Stimulated activated memory B cell treated with anti-CD40 and anti-IgM and Interleukin-4, amounts not matched to agents 10 μg/mL and 1 μg/mL and 100 μg/mL, for 72 hours (primary cell): ENCODE data around the gene MYH7B.

Source experiments
- ATAC-seq: fragments of 150-1000 bp; cut with Tn5 transposase; 2 replicates; pipeline ENCODE4 v1.10.0; 2021
- H3K27ac Mint-ChIP-seq: one replicate; pipeline ENCODE4 v1.8.0; 2022; ENCODE audit warnings: mild to moderate bottlenecking, mixed read lengths
- H3K27me3 Mint-ChIP-seq: one replicate; pipeline ENCODE4 v1.8.0; 2022; ENCODE audit warnings: mixed read lengths
- H3K36me3 Mint-ChIP-seq: one replicate; pipeline ENCODE4 v1.8.0; 2022; ENCODE audit warnings: mixed read lengths
- H3K4me1 Mint-ChIP-seq: one replicate; pipeline ENCODE4 v1.8.0; 2022; ENCODE audit warnings: mixed read lengths
- H3K4me3 Mint-ChIP-seq: one replicate; pipeline ENCODE4 v1.8.0; 2022; ENCODE audit warnings: mild to moderate bottlenecking, moderate library complexity, mixed read lengths
- H3K9me3 Mint-ChIP-seq: one replicate; pipeline ENCODE4 v1.8.0; 2022; ENCODE audit warnings: mixed read lengths

Gene MYH7B

DNA sequence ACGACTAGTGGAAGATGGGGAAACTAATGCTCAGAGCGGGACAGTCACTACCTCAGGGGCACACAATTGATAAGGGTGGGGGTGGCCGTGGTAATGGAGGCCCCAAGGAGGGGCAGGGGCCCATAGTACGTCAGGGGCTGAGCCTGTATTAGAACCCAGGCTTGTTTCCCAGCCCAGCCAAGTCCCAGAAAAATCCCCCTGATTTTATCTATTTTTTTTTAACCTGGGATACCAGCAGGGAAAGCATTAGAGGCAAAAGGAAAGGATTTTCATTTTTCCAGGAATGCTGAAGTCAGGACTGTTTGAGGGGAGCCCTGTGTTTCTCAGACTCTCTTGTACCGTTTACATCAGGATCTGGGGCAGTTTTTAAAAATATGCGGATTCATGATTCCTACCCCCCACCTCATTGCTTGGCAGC is 382 bp downstream of the MYH7B start:
- Mint-ChIP-seq H3K9me3 (peaks cover 3% of the 10 kb centered on the region), H3K4me1 (peaks cover 32% of the 10 kb centered on the region), H3K36me3 (no peaks in the 10 kb centered on the region), H3K4me3 (peak overlapping the region; percentile 86), H3K27ac (peak overlapping the region; percentile 90), H3K27me3 (no peaks in the 10 kb centered on the region)
- ATAC-seq = no peak

DNA sequence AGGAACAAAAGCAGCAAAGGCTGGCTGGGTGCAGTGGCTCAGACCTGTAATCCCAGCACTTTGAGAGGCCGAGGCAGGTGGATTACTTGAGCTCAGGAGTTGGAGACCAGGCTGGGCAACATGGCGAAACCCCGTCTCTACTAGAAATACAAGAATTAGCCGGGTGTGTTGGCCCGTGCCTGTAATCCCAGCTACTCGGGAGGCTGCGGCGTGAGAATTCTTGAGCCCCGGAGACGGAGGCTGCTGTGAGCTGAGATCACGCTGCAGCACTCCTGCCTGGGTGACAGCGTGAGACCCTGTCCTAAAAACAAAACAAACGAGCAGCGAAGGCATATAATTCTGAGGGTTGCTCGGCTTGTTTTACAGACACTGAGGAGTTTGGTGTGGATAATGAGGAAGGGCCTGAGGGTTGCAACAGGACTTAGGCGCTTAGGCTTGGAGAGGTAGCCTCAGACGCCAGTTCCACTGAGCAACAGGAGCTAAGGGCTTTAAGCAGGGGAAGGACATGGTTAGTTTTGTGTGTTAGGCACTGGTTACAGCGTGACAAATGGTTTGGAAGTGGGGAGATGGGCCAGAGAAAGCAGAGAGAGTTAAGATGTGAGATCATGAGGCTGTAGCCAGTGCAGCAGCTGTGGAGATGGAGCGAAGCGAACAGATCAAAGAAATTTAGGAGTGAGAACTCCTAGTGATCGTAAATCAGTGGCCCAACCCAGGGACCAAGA is 1.2 kb downstream of the MYH7B start:
- no peak overlapping the region for H3K4me3 Mint-ChIP-seq

DNA sequence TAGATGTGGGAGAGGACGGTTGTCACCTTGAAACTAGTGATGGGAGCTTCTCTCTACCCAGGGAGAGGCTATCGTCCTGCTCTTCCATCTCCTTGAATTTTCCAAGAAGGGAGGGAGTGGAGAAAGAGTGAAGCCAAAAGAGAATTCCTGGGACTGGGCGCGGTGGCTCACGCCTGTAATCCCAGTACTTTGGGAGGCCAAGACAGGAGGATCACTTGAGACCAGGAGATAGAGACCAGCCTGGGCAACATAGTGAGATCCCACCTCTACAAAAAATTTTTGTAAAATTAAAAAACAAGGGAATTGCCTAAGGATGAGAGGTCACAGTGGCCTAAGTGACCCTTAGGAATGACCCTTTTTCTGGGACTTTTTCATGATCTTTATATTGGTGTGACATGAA is 8.8 kb downstream of the MYH7B start:
- H3K27me3 Mint-ChIP-seq = no peaks in the 10 kb centered on the region
- H3K9me3 Mint-ChIP-seq = no peaks in the 10 kb centered on the region

More for the DNA sequence above, 1.2 kb downstream of the MYH7B start:
- Mint-ChIP-seq H3K27ac (peak overlapping the region; percentile 2), H3K4me1 (peaks cover 27% of the 10 kb centered on the region), H3K27me3 (no peaks in the 10 kb centered on the region), H3K9me3 (peaks cover 3% of the 10 kb centered on the region), H3K36me3 (no peaks in the 10 kb centered on the region)
- ATAC-seq = no peak

DNA sequence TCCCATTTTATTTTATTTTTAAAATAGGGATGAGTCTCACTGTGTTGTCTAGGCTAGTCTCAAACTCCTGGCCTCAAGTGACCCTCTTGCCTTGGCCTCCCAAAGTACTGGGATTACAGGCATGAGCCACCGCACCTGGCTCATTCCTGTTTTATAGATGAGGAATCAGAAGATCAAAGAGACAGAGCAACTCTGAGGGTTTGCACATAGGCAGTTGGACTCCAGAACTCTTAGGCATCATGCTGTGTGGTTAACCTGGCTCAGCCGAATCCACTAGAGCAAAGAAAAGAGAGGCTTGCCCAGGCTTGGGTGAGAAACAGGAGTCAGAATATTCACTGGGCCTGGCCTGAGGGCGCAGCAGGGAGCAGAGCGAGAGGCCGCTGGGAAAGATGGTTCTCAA is 9.4 kb downstream of the MYH7B start:
- ATAC-seq = no peak
- Mint-ChIP-seq H3K4me3 (no peak overlapping the region), H3K27me3 (no peaks in the 10 kb centered on the region), H3K4me1 (peaks cover 6% of the 10 kb centered on the region), H3K36me3 (no peaks in the 10 kb centered on the region), H3K9me3 (no peaks in the 10 kb centered on the region), H3K27ac (no peak overlapping the region)

More for the DNA sequence above, 8.8 kb downstream of the MYH7B start:
- Mint-ChIP-seq H3K36me3 (no peaks in the 10 kb centered on the region), H3K4me3 (no peak overlapping the region), H3K4me1 (peaks cover 6% of the 10 kb centered on the region), H3K27ac (no peak overlapping the region)
- ATAC-seq = no peak

DNA sequence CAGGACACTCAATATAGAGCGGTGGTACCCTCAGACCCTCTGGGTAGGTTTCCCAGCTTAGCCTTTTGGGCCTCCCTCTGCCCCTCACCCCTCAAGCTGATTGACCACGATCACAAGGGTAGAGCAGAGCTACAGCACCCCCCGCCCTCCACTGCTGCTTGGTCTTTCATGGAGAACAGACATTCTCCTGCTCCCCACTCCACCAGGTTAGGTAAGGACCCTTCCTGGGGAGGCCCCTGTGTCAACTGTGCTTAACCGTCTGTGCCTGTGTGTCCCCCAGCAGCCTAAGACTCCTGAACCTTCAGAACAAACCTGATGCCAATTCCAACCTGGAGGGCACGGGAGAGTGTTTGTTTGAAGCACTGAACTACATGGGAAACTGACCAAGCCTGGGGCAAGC is 11.8 kb downstream of the MYH7B start:
- H3K9me3 Mint-ChIP-seq = no peaks in the 10 kb centered on the region
- H3K36me3 Mint-ChIP-seq = no peaks in the 10 kb centered on the region
- H3K4me1 Mint-ChIP-seq = no peaks in the 10 kb centered on the region
- H3K27ac Mint-ChIP-seq = no peak overlapping the region
- no peak for ATAC-seq
- no peak overlapping the region for H3K4me3 Mint-ChIP-seq
- no peaks in the 10 kb centered on the region for H3K27me3 Mint-ChIP-seq

DNA sequence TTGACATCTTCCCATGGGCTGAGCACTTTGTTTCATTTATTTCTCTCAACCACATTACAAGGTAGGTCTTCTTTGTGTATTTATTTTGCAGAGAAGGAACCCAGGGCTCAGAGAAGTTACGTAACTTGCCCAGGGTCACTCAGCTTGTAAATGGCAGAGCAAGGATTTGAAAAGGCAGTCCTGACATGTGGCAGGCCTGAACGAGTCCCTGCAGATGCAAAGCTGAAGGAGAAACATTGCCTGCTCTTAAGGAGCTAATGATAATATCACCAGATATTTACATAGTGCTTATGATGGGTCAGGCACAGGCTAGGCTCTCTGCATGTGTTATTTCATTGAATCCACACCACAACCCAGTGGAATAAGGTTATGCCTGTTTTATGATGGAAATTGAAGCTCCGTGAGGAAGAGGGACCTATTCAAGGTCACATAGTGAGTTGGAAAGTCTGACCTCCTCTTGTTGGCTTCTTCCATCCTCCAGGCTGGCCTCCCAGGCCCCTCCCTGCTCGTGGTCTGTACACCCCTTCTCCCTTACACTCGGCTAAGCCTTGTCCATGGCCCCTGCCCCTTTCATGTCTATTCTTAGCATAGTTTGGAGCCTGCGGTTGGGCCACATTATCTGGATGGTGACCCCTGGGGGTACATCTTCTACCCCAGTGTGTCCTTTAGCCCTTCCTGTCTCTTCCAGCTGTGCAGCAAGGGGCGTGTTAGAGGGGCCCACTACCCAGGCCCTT is 12.5 kb downstream of the MYH7B start:
- Mint-ChIP-seq H3K27me3 (no peaks in the 10 kb centered on the region), H3K36me3 (no peaks in the 10 kb centered on the region), H3K4me3 (no peak overlapping the region), H3K9me3 (no peaks in the 10 kb centered on the region), H3K4me1 (no peaks in the 10 kb centered on the region), H3K27ac (no peak overlapping the region)
- no peak for ATAC-seq

DNA sequence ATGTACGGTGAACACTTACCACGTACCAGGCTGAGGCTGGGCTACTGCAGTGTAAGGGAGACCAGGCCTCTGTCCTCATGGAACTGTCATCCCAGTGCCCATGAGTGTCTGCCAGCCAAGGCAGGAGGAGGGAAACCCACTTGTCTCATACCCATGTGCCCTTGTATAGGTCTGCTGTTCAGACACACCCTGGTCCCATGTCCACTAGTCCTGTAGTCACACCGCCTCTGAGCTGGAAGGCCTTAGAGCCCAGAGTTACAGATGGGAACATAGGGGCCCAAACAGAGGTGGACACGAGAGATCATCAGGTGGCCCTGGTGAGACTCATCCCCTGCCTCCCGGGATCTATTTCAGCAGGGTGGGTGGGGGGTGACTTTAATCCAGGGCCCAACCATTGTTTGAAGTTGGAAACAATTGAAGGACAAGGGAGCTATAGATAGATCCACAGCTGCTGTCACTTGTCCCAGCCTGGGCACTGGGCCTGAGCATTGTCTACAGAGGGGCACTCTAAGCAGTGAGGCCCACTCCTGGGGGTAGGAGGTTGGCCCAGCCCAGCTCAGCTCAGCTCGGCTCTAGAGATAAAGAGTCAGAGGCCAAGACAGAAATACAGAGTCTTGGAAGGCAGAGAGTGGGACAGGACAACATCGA is 14.6 kb downstream of the MYH7B start:
- Mint-ChIP-seq H3K27me3 (no peaks in the 10 kb centered on the region), H3K27ac (no peak overlapping the region), H3K9me3 (no peaks in the 10 kb centered on the region), H3K36me3 (no peaks in the 10 kb centered on the region), H3K4me1 (no peaks in the 10 kb centered on the region), H3K4me3 (no peak overlapping the region)
- ATAC-seq = no peak

DNA sequence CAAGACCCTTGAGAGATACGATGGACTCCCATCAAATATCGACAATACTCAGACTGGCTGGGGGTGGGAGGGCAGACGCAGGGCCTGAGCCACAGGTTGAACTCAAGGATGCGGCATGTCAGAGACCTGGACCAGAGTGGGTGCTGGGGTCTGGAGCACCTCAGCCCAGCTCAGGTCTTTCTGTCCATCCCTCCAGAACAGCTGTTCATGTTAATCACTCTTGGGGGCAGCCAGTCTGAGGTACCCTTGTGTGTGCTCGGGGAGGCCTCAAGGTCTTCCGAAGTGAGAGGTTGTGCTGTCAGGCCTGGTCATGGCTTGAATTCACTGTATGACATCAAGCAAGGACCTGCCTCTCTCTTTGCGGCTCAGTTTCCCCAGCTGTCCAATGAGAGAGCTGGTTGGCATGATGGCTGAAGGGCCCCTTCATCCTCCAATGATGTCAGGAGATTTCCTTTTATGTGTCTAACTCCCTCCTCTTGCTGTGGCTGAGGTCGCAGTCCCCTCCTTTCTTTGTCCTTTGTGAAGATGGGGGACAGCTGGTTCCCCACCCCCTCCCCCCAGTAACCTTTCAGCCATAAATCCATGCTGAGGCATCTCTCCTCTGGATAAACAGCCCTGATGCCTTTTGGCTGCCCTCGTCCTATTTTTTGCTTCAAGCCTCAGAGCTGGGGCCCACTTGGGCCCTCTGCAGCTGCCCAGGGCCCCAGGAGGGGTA is 15.3 kb downstream of the MYH7B start:
- Mint-ChIP-seq H3K36me3 (no peaks in the 10 kb centered on the region), H3K27ac (no peak overlapping the region), H3K4me1 (no peaks in the 10 kb centered on the region), H3K27me3 (no peaks in the 10 kb centered on the region), H3K9me3 (no peaks in the 10 kb centered on the region), H3K4me3 (no peak overlapping the region)
- no peak for ATAC-seq

DNA sequence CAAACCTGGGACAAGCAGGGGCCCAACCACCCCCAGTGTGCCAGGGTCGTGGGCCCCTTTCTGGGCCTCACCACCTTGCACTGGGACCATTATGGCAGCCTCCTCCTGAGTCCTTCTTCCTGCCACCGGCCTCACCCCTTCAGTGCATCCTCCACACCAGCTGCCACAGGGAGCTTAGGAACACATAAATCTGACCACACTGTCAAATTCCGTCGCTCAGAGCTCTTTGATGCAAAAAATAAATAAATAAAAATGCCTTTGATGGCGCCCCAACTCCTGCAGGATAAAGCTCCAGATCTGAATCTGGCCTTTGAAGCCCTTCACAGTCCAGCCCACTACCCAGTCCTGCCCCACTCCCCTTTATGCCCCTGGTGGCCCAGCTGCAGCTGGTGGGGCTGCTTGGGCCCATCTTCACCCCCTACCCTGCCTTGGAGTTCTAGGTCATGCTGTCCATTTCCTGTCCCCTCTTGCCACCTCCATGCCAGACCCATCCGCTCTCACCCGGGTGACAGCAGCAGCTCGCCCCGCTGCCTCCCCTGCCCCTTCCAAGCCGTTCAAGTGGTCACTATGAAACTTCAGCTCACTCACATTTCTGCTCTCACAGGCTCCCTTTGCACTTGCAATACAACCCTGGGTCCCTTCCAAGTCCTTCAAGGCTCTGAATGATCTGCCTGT is 16.0 kb downstream of the MYH7B start:
- H3K27me3 Mint-ChIP-seq = peaks cover 2% of the 10 kb centered on the region
- no peaks in the 10 kb centered on the region for H3K4me1 Mint-ChIP-seq
- no peak for ATAC-seq
- no peak overlapping the region for H3K4me3 Mint-ChIP-seq
- H3K27ac Mint-ChIP-seq = no peak overlapping the region
- H3K9me3 Mint-ChIP-seq = no peaks in the 10 kb centered on the region
- no peaks in the 10 kb centered on the region for H3K36me3 Mint-ChIP-seq

DNA sequence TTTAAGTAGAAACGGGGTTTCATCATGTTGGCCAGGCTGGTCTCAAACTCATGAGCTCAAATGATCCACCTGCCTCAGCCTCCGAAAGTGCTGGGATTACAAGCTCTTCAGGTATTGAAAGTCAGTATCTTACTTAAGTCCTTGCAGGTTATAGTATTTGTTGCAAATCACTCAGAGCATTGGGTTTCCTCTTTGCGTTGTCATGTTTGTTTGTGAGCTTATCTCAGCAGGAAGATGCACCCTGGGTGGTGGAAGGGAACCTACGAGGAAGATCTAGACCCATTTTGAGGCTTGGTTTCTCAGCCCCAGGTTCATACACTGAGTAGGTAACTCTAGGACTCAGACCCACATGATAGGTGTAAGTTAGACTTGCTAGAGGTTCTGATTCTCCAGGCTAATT is 18.6 kb downstream of the MYH7B start:
- no peak for ATAC-seq
- H3K27me3 Mint-ChIP-seq = peaks cover 27% of the 10 kb centered on the region
- no peak overlapping the region for H3K4me3 Mint-ChIP-seq
- H3K36me3 Mint-ChIP-seq = no peaks in the 10 kb centered on the region
- H3K9me3 Mint-ChIP-seq = no peaks in the 10 kb centered on the region
- no peak overlapping the region for H3K27ac Mint-ChIP-seq
- no peaks in the 10 kb centered on the region for H3K4me1 Mint-ChIP-seq

DNA sequence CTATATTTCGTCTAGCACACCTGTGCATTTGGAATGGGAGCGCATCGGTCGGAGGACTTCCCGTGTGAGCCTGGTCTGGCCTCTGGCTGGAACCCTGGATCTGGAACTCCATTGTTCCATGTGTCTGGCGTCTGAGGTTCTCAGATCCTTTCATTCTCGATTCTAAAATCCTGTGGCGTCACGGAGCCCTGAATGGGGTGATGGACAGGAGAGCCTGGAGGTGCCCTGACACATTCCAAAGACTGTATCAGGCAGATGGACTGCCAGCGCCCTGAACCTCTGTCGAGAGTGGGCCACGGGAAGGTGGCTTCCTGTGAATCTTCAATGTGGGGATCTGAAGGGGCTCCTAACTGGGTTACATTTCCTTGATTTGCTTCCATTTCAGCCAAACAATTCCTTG is 20.6 kb downstream of the MYH7B start:
- Mint-ChIP-seq H3K9me3 (no peaks in the 10 kb centered on the region), H3K27ac (no peak overlapping the region), H3K27me3 (peaks cover 42% of the 10 kb centered on the region), H3K36me3 (no peaks in the 10 kb centered on the region), H3K4me3 (no peak overlapping the region), H3K4me1 (no peaks in the 10 kb centered on the region)
- ATAC-seq = no peak

DNA sequence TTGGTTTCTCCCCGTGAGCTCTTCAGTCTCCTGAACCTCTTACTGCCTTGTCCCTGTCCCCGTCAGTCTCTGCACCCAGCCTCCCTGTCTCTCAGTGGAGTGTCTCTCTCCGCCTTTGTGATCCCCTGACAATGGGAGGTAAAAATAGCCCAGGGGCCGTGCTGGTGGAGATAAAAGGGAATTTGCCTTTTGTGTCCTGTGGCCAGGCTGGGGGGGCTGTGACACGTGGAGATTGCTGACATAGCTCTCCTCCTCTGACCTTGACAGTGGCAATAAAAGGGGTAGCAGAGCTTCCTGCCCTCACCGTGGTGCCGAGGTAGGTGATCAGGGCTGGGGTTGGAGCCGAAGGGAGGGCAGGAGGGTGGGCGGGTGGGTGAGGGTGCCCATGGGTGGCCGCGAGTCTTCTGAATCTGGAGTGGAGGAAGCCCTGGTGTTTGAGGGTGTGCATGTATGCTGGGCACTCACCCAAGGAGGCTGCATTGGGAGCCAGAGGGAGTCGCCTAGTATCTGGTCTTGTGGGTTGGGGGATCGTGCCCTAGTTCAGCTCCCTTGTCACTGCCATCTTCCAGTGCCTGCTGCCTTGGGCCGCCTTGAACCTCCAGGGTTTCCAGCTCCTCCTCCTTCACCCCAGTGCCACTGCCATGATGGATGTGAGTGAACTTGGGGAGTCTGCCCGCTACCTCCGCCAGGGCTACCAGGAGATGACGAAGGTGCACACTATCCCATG is 21.9 kb downstream of the MYH7B start:
- H3K4me3 Mint-ChIP-seq = no peak overlapping the region
- no peak overlapping the region for H3K27ac Mint-ChIP-seq
- no peak for ATAC-seq
- peaks cover 54% of the 10 kb centered on the region for H3K27me3 Mint-ChIP-seq
- no peaks in the 10 kb centered on the region for H3K36me3 Mint-ChIP-seq
- H3K4me1 Mint-ChIP-seq = no peaks in the 10 kb centered on the region
- no peaks in the 10 kb centered on the region for H3K9me3 Mint-ChIP-seq

DNA sequence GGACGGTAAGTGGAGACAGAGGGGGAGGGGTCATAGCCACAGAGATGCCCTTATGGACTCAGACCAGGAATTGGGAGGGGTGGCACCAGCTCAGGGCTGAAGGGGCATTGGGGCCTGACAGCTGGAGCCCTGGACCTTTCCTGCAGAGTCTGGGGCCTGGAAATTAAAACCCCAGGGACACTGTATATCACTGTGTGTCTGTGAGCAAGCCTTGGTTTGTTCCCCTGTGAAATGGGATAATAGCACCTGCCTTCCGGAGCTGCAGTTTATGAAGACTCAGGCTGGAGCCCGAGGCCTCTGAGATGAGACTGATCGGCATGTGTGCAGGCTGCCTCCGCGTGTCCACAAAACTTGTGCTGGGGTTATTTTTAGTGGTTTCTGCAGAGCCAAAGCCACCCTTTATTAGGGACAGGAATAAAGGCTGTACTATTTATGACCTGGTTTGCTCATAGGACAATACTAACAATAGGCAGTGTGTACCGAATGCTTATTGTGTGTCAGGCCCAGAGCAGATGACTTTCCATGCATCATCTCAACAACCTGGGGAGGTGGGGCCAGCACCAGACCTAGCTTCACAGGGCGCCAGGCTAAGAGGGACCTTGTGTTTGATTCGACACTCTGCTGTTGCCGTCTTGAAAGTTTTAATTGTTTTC is 22.6 kb downstream of the MYH7B start:
- no peak for ATAC-seq
- Mint-ChIP-seq H3K36me3 (no peaks in the 10 kb centered on the region), H3K27me3 (peaks cover 61% of the 10 kb centered on the region), H3K4me1 (peaks cover 3% of the 10 kb centered on the region), H3K4me3 (no peak overlapping the region), H3K9me3 (no peaks in the 10 kb centered on the region), H3K27ac (no peak overlapping the region)
